ENCODE results near the gene BCAR3.

Gene BCAR3

GRCh38 chr1:93609536-93609935 is 72.1 kb downstream of the BCAR3 start:
- DNase-seq (ENCODE audit: extremely low read depth, low read depth) = no peak
- no peak for TF ChIP-seq CTCF (IDR thresholded peaks at IDR 0.05; ENCODE audit: low read depth, low read length, missing control alignments)
- no peak overlapping the region for H3K4me3 ChIP-seq (replicated peaks; ENCODE audit: low read depth, low read length)

DNA sequence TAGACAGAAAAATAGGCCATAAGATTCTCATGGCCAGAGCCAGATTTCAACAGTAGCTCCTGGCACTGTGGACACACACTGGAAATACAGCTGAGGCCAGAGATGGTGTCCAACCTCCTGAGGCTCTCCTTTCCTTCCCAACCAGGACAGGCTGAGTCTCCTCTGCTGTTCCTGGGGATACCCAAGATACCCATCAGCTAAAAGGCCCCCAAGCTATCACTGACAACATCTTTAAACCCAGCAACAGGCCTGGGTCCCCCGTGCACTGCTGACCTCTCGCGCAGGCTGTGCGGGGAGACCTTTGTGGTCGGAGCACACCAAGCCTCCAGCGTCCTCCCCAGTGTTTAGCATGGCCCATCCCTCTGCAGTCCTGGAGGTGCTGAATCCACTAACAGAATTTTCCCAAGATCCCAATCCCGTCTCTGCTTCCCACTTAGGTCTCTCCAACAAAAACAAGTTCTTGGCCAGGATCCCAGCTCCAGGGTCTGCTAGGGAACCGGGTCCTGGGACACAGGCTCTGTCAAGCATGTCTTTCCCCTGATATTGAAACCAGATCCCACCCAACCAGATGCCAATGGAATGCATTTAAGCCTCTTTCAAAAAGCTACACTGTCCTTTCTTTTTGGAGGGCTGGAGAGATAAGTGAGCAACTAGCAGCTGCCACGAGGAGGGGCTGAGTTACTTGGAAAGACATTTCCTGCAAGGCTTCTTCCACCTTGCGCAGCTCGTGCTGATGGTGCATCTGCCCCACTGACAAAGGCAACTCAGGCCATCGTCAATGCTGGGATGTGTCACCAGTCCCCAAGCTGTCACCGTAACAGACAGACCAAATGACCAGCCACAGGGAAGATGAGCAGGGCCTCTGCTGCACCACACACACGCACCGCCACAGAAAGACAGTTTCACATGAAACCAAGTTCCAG is 73.2 kb downstream of the BCAR3 start:
- DNase-seq (ENCODE audit: extremely low read depth, low read depth) = peak; percentile 65
- TF ChIP-seq CTCF (IDR thresholded peaks at IDR 0.05; ENCODE audit: low read depth, low read length, missing control alignments) = peak; percentile 25
- no peak overlapping the region for H3K4me3 ChIP-seq (replicated peaks; ENCODE audit: low read depth, low read length)

DNA sequence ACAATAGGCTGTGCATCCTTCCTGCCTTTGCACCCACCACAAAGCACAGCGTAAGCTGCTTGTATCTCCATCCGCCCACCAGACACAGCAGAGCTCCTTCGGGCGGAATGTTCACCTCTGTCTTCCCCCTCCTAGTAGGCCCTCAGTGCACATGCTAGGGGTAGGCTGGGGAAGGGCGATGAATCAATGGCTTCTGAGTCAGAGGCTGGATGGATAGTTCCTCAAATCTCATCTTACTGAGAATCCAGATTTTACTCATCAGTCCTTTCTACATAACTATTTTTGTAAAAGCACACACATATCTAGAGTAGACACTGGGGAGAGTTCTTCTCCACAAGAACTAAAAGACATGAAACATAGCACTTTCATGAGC is 73.8 kb downstream of the BCAR3 start:
- H3K4me3 ChIP-seq (replicated peaks; ENCODE audit: low read depth, low read length) = no peak overlapping the region
- DNase-seq (ENCODE audit: extremely low read depth, low read depth) = no peak
- no peak for TF ChIP-seq CTCF (IDR thresholded peaks at IDR 0.05; ENCODE audit: low read depth, low read length, missing control alignments)

GRCh38 chr1:93605812-93606512 is 75.7 kb downstream of the BCAR3 start:
- TF ChIP-seq CTCF (IDR thresholded peaks at IDR 0.05; ENCODE audit: low read depth, low read length, missing control alignments) = no peak
- peak; percentile 89 for DNase-seq (ENCODE audit: extremely low read depth, low read depth)
- no peak overlapping the region for H3K4me3 ChIP-seq (replicated peaks; ENCODE audit: low read depth, low read length)

GRCh38 chr1:93605026-93605568 is 76.5 kb downstream of the BCAR3 start:
- no peak for TF ChIP-seq CTCF (IDR thresholded peaks at IDR 0.05; ENCODE audit: low read depth, low read length, missing control alignments)
- DNase-seq (ENCODE audit: extremely low read depth, low read depth) = no peak
- no peak overlapping the region for H3K4me3 ChIP-seq (replicated peaks; ENCODE audit: low read depth, low read length)

DNA sequence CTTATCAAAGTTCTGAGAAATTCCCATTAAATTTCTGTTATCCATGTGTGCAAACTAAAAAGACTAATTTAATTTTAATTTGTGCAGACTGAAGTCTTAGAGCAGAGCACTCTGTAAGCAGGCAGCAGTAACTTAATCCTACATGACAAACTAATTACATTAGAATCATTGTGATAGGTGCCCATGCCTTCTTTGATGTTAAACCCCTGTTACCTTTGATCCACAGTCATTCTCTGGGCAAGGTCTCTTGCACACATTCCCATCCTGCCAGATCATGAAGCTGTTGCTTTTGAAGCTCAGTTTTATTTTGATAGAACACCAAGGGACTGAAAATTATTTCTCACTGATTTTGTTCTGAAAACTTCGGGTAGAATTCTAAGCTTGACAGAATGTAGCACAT is 77.2 kb downstream of the BCAR3 start:
- no peak overlapping the region for H3K4me3 ChIP-seq (replicated peaks; ENCODE audit: low read depth, low read length)
- no peak for DNase-seq (ENCODE audit: extremely low read depth, low read depth)
- no peak for TF ChIP-seq CTCF (IDR thresholded peaks at IDR 0.05; ENCODE audit: low read depth, low read length, missing control alignments)
